ENCODE data around the gene NUP93.

NUP93 gene

DNA sequence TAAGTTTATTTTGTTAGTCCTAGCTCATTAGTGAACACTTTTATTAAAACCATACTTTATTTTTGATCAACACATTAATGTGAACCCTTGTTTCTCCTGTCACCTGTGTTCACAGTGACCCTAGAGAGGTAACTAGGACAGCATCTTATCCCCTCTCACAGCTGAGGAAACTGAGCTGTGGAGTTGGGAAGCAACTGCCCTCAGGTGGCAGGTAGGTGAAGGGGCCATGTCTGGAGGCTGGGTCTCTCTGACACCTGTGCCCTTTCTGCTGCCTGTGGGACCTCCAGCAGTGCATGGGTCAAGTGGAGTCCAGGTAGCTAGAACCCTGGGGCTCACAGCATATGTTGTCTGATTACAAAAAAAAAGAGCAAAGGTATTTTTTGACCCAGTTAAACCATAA, 112.2 kb downstream of the NUP93 start:
- TF ChIP-seq, protein P1, sequence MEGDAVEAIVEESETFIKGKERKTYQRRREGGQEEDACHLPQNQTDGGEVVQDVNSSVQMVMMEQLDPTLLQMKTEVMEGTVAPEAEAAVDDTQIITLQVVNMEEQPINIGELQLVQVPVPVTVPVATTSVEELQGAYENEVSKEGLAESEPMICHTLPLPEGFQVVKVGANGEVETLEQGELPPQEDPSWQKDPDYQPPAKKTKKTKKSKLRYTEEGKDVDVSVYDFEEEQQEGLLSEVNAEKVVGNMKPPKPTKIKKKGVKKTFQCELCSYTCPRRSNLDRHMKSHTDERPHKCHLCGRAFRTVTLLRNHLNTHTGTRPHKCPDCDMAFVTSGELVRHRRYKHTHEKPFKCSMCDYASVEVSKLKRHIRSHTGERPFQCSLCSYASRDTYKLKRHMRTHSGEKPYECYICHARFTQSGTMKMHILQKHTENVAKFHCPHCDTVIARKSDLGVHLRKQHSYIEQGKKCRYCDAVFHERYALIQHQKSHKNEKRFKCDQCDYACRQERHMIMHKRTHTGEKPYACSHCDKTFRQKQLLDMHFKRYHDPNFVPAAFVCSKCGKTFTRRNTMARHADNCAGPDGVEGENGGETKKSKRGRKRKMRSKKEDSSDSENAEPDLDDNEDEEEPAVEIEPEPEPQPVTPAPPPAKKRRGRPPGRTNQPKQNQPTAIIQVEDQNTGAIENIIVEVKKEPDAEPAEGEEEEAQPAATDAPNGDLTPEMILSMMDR (IDR thresholded peaks at IDR 0.05): no peak

DNA sequence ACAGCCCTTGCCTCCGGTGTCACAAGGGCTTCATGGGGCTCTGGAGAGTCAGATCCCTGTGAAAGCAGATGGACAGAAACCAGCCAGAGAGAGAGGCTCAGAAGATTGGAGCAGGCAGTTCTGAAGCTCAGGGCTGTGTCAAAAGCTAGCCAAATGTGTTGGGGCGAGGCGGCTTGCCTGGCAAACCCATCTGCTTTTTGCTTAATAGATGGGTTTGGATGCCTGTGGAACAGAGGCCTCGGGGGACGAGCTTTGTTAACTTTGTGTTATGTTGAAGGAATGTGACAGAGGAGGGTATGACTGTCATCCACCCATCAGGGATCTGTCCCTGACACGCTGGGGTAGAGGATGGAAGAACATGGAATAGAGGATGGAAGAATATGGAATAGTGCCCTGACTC, 114.1 kb downstream of the NUP93 start:
- TF ChIP-seq, protein P1 (IDR thresholded peaks at IDR 0.05): no peak

DNA sequence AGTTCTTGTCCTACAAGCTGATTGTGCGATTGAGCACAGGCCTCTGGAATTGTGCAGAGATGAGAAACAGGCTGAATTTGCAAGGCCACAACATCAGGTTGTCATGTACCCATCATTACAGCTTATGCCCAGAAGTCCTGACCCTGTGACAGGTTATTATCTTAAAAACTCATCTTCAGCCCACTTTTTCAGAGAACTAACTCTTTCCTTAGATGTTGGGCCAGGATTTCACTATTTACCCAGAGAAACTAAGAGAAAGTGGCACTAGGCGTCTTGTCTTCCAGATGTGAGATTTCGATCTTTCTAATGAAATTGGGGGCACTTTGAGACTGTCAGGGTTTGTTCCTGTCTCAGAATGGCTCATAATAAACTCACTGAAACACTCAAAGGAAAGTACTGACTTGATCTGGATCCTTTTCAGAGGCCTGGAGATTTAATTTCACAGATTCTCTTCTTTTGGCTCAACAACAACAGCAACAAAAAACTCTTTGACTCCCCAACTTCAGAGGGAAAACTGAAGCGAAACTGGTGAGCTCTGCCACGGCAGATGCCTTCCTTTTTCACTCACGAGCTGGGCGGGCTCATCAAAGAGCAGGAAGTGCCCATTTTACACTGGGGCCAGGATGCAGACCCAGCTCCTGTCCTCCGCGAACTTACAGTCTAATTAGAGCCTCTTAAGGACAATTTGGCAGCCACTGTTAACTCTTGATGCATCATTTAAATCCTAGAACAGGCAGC, 117.4 kb downstream of the NUP93 start:
- TF ChIP-seq, protein P1 (IDR thresholded peaks at IDR 0.05): no peak

DNA sequence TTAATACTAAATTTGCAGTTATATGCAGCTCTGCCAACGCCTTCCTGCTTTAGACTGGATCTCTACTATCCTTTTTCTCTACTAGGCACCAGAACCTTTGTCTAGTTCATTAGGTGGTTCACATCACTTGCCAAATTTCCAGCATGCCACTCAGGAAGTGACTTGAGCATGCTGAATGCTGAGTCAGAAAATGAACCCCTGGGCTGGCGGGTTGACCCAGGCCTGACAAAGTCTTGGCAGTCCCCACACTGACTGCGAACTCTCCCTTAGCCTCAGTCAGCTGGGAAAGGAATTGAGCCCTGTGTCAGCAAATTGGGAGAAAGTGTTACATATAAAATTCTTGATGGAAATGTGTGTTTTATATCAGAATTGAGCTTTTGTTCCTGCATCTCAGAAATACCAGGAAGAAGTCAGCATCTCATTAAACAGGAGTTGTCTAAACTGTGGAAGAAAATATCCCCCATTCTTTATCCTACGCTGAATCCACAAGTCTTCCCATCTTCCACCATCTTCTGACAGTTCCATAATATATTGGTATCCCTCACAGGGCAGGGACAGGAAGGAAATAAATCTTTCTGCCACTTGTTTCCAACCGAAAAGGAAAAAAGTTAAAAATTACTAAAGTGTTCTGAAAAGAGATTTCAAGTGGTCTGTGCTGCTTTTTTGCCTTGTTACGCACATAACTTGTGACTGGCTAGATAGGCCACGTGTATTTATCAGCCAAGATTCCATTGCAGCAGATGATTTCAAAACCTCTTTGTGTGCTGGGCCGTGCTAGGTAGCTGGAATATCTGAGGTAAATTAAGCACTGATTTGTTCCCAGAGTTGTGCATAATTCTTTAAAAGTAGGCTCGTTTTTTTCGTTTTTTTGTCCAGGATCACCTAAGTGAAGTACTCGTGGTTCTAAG, 118.4 kb downstream of the NUP93 start:
- TF ChIP-seq, protein P1 (IDR thresholded peaks at IDR 0.05): no peak

DNA sequence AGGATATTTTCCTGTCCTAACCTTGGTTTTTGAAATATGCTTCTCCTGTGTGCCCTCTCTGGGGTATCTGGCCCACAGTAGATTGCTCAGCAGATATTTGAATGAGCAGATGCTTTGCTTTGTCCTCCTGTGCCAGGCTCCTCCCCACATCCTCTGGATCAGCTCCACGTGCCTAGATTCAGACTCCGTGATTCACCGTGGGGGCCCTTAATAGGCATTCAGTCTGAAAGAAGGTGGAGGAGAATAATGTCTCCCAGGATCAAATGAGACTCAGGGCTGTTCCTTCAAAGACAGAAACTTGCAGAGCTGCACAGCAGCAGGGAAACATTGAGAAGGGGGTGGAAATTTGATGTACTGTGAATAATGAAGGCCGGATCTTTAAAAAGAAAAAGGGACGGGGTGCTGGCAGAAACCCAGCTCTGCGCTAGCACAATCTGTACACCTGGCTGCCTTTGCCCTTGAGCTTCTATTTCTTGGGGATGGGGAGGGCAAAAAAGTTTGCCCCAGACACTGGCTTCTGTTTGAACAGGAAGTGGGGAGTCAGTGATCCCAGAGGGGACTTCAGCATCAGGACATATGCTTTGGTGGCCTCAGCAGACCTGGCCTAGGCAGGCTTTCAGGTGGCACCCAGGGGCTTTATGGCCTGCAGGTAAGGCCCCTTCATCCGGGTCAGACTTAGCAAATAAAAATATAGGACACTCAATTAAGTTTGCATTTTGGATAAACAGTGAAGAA, 119.2 kb downstream of the NUP93 start:
- TF ChIP-seq, protein P1 (IDR thresholded peaks at IDR 0.05): no peak

DNA sequence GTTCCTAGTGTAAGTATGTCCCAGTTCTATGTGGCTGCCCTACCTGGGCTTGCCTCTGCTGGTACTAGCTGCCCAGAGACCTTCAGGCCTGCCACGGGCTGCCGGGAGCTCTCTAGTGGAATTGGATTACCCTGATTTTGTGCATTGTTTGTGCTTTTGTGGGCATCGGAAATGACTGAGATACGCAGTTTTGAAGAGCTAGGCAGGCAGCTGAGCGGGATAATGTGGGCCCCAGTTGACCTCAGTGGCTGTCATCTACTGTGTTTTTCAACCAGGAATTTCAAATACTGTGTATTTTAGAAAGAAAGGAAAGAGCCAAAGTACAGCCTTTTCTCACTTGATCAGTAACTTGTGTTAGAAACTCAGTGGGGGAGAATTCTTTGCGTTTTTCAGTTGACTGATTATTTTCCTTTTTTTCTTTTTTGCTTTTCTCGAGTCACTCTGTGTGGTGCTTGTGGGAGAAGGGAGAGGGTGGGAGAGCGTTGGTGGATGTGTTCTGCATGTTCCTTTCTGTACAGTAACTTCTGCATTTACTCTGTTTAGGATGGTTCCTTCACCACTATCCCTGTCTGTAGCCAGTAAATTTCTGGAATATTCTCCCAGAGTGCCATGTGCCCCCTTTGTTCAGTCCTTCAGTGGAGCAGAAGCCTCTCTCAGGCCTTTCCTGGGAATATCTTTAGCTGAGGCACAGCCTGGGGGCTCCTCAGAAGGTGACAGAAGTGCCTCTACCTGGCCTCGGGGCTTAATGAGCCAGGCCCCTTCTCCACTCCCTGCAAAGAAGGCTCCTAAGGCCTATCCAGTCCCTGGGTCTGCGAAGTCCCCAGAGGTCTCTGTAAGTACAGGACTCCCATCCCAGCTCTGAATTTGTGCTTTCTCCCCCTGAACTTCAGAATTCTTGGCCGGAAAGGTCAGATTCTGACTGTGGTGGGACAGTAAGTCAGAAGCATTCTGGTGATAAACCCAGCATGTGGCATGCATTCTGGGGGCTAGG, 120.1 kb downstream of the NUP93 start:
- TF ChIP-seq, protein P1 (IDR thresholded peaks at IDR 0.05): no peak
